Stimulated activated naive CD4-positive, alpha-beta T cell treated with Interleukin-2 at 50 U/mL for 16 hours (primary cell): Measurements from ENCODE around the gene TMEM198.

Experiments used
- DNase-seq: peaks from one replicate; lab custom pipeline; 2025; lab: John Stamatoyannopoulos, UW

The TMEM198 gene

GRCh38 chr2:219578811-219579613, 35.2 kb downstream of the TMEM198 start:
- no peak for DNase-seq

GRCh38 chr2:219581346-219581745, 37.5 kb downstream of the TMEM198 start:
- no peak for DNase-seq

DNA sequence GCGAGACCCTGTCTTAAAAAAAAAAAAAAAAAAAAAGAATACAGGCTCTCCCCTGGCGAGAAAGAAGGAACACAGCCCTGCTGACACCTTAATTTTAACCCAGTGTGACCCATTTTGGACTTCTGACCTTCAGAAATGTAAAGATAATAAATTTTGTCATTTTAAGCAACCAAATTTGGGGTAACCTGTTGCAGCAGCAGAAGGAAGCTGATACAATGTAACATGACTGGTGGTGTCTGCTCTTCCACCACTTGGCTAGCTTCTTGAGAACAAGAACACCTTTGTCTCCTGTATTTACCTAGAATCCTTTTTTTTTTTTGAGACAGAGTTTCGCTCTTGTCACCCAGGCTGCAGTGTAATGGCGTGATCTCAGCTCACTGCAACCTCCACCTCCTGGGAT, 47.3 kb downstream of the TMEM198 start:
- no peak for DNase-seq

GRCh38 chr2:219592736-219593135, 48.9 kb downstream of the TMEM198 start:
- no peak for DNase-seq

GRCh38 chr2:219593154-219593553, 49.3 kb downstream of the TMEM198 start:
- no peak for DNase-seq

- DNase-seq, result no peak
Observed at GRCh38 chr2:219595256-219595655, 51.4 kb downstream of the TMEM198 start.

GRCh38 chr2:219596954-219597551, 53.2 kb downstream of the TMEM198 start:
- DNase-seq, result no peak

GRCh38 chr2:219597552-219598307, 53.9 kb downstream of the TMEM198 start, which contains the start of gene STK11IP:
Gene STK11IP (plus strand): TSS chr2:219597857. CDS start chr2:219598120, 263 bp downstream.
- peak; percentile 94 for DNase-seq

GRCh38 chr2:219598308-219599078, 54.7 kb downstream of the TMEM198 start:
- no peak for DNase-seq
